Activated naive CD4-positive, alpha-beta T cell treated with anti-CD3 and anti-CD28 coated beads, Interleukin-2, amount 50 U/mL, for 72 hours (primary cell): Measurements from ENCODE around the gene SLC35A3. TPM values are rescaled to one million over a fixed set of nuclear protein-coding genes. Genes with fewer than 3 reads are reported as not detected.
"Not testable (repeated sequence)": the region's sequence is repeated elsewhere in the genome, so short reads cannot be mapped to it uniquely, and the experiment has no call there.

Source experiments
- ATAC-seq, 2 donors: fragments of 150-1000 bp; cut with Tn5 transposase; 2 replicates each; pipeline ENCODE4 v1.10.0; 2021; ENCODE audit warnings: mild to moderate bottlenecking in 2 of 2, moderate library complexity in 2 of 2
- DNase-seq, 2 donors: peaks; one replicate each; pipeline ENCODE4 v3.0.0; 2021 to 2022; ENCODE audit warnings: low spot score in 2 of 2
- H3K27ac Mint-ChIP-seq, 2 donors: one replicate each; pipeline ENCODE4 v1.8.0; 2022; ENCODE audit warnings: mild to moderate bottlenecking in 2 of 2, mixed read lengths in 2 of 2
- H3K36me3 Mint-ChIP-seq, 2 donors: one replicate each; pipeline ENCODE4 v1.8.0; 2022; ENCODE audit warnings: mixed read lengths in 2 of 2
- H3K9me3 Mint-ChIP-seq, 2 donors: one replicate each; pipeline ENCODE4 v1.8.0; 2022; ENCODE audit warnings: mixed read lengths in 2 of 2
- total RNA-seq, 2 donors: library from RNA; stranded (reverse); gene quantifications; one replicate each; pipeline ENCODE4 v1.2.3, GENCODE V29; 2022

SLC35A3 gene
- total RNA-seq, 2 donors from 2014 or later, result 8.8 to 19.7 TPM

DNA sequence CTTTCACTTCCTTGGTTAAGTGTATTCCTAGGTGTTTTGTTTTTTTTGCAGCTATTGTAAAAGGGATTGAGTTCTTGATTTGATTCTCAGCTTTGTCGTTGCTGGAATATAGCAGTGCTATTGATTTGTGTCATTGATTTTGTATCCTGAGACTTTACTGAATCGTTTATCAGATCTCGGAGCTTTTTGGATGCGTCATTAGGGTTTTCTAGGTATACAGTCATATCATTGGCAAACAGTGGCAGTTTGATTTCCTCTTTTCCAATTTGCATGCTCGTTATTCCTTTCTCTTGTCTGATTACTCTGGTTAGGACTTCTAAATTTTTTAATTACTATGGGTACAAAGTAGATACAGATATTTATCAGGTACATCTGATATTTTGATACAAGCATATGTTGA lies 75.4 kb downstream of the SLC35A3 start:
- no peak for DNase-seq
- Mint-ChIP-seq H3K36me3 (peaks cover 0 to 52% of the 10 kb centered on the region in 2 donors), H3K9me3 (peaks cover 0 to 6% of the 10 kb centered on the region in 2 donors), H3K27ac (no peak overlapping the region)
- no peak for ATAC-seq

DNA sequence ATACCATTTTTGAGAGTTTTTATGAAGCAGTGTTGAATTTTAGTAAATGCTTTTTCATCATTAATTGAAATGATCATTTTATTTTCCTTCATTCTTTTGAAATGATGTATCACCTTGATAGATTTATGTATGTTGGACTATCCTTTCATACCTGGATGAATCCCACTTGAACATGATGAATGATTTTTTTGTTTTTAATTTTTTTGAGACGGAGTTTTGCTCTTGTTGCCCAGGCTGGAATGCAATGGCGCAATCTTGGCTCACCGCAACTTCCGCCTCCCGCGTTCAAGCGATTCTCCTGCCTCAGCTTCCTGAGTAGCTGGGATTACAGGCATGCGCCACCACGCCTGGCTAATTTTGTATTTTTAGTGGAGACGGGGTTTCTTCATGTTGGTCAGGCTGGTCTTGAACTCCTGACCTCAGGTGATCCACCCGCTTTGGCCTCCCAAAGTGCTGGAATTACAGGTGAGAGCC lies 77.5 kb downstream of the SLC35A3 start:
- H3K27ac Mint-ChIP-seq, result peak overlapping the region; percentile 46 to 87
- DNase-seq, ATAC-seq, H3K9me3 Mint-ChIP-seq: not testable (repeated sequence)
- peaks cover 0 to 52% of the 10 kb centered on the region in 2 donors for H3K36me3 Mint-ChIP-seq

GRCh38 chr1:100050139-100050538 lies 80.3 kb downstream of the SLC35A3 start:
- Mint-ChIP-seq H3K36me3 (peaks cover 0 to 35% of the 10 kb centered on the region in 2 donors), H3K9me3 (peaks cover 0 to under 1% of the 10 kb centered on the region in 2 donors), H3K27ac (peak overlapping the region; percentile 58 to 83)
- DNase-seq (no peak), ATAC-seq (no peak)

DNA sequence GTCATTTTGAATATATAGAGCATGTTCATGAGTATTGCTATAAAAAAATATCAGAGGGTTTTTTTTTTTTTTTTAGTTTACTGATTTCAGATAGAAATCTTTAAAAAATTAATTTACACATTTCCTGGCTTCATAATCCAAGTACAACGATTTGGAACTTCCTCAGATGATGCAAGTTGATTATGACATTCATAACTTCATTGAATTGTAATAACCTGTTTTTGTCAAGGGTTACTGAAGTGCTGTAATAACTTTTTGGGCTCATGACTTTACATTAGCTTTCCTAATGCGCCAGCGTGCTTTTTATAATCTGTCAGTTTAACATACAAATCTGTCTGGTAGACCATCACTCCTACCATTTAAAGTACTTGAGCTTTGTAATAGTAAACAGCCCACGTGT lies 81.6 kb downstream of the SLC35A3 start:
- Mint-ChIP-seq H3K9me3 (no peaks in the 10 kb centered on the region), H3K27ac (no peak overlapping the region), H3K36me3 (peaks cover 0 to 33% of the 10 kb centered on the region in 2 donors)
- no peak for DNase-seq
- ATAC-seq, result no peak

GRCh38 chr1:100051893-100052292 lies 82.1 kb downstream of the SLC35A3 start:
- no peak for ATAC-seq

GRCh38 chr1:100053119-100053518 lies 83.3 kb downstream of the SLC35A3 start:
- peak overlapping the region in 1 of 2 donors; percentile 69 for H3K27ac Mint-ChIP-seq
- H3K9me3 Mint-ChIP-seq, result no peaks in the 10 kb centered on the region
- ATAC-seq (no peak), DNase-seq (no peak)
- peaks cover 0 to 33% of the 10 kb centered on the region in 2 donors for H3K36me3 Mint-ChIP-seq

More at GRCh38 chr1:100051893-100052292, 82.1 kb downstream of the SLC35A3 start:
- H3K27ac Mint-ChIP-seq, result no peak overlapping the region
- H3K36me3 Mint-ChIP-seq, result peaks cover 0 to 33% of the 10 kb centered on the region in 2 donors
- DNase-seq, result no peak
- no peaks in the 10 kb centered on the region for H3K9me3 Mint-ChIP-seq

DNA sequence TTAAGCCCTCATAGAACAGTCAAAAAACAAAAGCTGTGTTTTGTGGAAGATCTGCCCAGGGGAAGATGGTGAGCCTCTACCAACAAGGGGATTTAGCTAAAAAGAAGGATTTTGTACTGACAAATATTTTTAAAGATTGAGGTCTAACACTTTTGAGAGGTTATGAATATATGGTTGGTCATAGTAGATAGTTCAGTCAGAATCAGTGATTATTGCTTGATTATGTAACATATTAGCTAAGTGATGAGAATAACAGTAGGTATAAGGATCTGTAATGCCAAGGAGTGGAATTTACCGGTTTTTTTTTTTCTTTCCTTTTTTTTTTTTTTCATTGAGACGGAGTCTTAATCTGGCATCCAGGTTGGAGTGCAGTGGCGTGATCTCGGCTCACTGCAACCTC lies 83.9 kb downstream of the SLC35A3 start:
- no peaks in the 10 kb centered on the region for H3K9me3 Mint-ChIP-seq
- ATAC-seq, result no peak
- H3K27ac Mint-ChIP-seq, result peak overlapping the region in 1 of 2 donors; percentile 69
- peaks cover 0 to 28% of the 10 kb centered on the region in 2 donors for H3K36me3 Mint-ChIP-seq
- DNase-seq, result no peak

DNA sequence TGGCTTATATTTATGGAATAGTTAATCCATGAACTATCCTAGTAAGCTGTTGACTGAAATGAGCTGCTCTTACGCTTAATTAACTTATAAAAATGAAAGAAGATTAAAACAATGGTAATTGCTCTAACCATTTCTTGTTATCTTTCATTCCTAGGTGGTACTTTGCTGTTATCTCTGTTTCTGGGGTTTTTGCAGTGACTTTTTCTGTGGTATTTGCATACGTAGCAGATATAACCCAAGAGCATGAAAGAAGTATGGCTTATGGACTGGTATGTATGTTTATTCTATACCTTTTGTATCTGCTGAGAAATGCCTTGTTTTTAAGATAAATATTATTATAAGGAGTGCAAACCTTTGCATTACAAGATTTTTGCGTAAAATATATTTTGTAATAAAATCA lies 91.9 kb downstream of the SLC35A3 start:
- Mint-ChIP-seq H3K9me3 (no peaks in the 10 kb centered on the region), H3K36me3 (peaks cover 0 to 32% of the 10 kb centered on the region in 2 donors), H3K27ac (no peak overlapping the region)
- DNase-seq (no peak), ATAC-seq (no peak)

GRCh38 chr1:100065183-100065968 lies 95.6 kb downstream of the SLC35A3 start:
- no peak for DNase-seq
- no peak for ATAC-seq
- Mint-ChIP-seq H3K27ac (peak overlapping the region; percentile 75 to 95), H3K36me3 (peaks cover 6 to 37% of the 10 kb centered on the region in 2 donors), H3K9me3 (no peaks in the 10 kb centered on the region)

GRCh38 chr1:100065969-100066227 lies 96.1 kb downstream of the SLC35A3 start:
- DNase-seq, result no peak
- no peak for ATAC-seq
- H3K36me3 Mint-ChIP-seq, result peaks cover 6 to 37% of the 10 kb centered on the region in 2 donors
- no peaks in the 10 kb centered on the region for H3K9me3 Mint-ChIP-seq
- peak overlapping the region; percentile 75 to 95 for H3K27ac Mint-ChIP-seq

- no peak for DNase-seq
- ATAC-seq, result no peak
- Mint-ChIP-seq H3K9me3 (no peaks in the 10 kb centered on the region), H3K27ac (peak overlapping the region in 1 of 2 donors; percentile 25), H3K36me3 (peaks cover 6 to 21% of the 10 kb centered on the region in 2 donors)
Measured at GRCh38 chr1:100070201-100070939, 100.6 kb downstream of the SLC35A3 start.

- no peak for ATAC-seq
- peaks cover 6 to 23% of the 10 kb centered on the region in 2 donors for H3K36me3 Mint-ChIP-seq
- H3K9me3 Mint-ChIP-seq, result no peaks in the 10 kb centered on the region
- no peak overlapping the region for H3K27ac Mint-ChIP-seq
- no peak for DNase-seq
Measured at GRCh38 chr1:100073531-100073930, 103.7 kb downstream of the SLC35A3 start.

DNA sequence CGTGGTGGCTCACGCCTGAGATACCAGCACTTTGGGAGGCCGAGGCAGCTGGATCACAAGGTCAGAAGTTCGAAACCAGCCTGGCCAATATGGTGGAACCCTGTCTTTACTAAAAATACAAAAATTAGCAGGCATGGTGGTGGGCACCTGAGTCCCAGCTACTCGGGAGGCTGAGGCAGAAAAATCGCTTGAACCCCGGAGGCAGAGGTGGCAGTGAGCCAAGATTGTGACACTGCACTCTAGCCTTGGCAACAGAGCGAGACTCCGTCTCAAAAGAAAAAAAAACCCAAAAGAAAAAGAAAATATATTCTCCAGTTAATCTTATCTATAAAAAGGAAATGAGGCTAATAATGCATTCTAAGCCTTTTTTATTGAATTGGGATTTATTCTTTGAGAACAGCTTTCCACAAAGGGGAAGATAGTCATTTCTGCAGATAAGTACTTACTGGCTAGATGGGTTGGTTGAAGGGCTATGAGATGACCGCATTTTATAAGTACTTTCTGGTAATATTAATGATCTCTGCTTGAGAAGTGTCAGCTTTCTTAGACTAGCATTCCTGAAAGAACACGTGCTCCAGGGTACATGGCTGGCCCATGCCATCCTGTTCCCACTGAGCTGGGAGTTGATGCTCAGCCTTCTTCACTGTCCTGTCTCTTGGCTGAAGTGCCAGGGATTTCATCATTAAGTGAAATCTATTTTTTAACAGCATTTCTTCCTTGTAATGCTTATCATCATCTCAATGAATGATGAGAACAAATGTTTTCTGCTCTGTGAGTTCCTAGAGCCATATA lies 105.0 kb downstream of the SLC35A3 start:
- no peak for ATAC-seq
- DNase-seq, result no peak
- no peaks in the 10 kb centered on the region for H3K9me3 Mint-ChIP-seq
- peaks cover 5 to 20% of the 10 kb centered on the region in 2 donors for H3K36me3 Mint-ChIP-seq
- H3K27ac Mint-ChIP-seq, result peak overlapping the region; percentile 23 to 61

DNA sequence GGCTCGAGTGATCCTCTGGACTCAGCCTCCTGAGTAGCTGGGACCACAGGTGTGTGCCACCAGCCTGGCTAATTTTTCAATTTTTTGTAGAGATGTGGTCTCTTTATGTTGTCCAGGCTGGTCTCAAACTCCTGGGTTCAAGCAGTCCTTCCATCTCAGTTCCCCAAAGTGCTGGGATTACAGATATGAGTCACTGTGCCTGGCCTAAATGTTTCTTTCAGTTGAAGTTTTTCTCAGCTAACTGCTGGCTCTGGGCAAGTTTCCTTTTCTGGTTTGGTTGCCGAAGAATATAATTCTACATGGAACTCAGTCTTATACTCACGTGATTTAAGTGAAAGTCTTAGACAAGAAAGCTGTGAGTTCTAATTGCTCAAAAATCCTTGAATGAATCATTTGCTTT lies 106.0 kb downstream of the SLC35A3 start:
- peak overlapping the region; percentile 13 to 23 for H3K27ac Mint-ChIP-seq
- ATAC-seq, result no peak
- DNase-seq, result no peak
- H3K36me3 Mint-ChIP-seq, result peaks cover 0 to 20% of the 10 kb centered on the region in 2 donors
- H3K9me3 Mint-ChIP-seq, result no peaks in the 10 kb centered on the region

DNA sequence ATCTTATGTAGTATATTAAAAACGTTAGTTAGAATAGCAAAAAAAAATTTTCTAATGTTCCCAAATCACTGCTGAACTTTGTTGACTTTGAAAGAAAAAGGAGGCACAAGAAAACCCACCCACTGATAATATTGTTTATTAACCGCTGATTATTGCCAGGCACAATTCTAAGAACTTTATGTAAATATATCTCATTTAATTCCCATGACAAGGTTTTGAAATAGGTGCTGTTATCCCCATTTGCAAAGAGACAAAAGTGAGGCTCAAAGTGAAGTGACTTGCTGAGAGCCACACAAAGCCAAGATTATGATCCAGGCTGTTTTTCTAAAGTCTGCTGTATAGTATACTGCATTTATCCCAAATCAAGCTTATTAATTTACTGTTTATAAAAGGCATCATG lies 106.5 kb downstream of the SLC35A3 start:
- peaks cover 0 to 20% of the 10 kb centered on the region in 2 donors for H3K36me3 Mint-ChIP-seq
- no peak for DNase-seq
- no peak for ATAC-seq
- no peaks in the 10 kb centered on the region for H3K9me3 Mint-ChIP-seq
- H3K27ac Mint-ChIP-seq, result no peak overlapping the region

GRCh38 chr1:100076744-100077143 lies 106.9 kb downstream of the SLC35A3 start:
- ATAC-seq (no peak), DNase-seq (no peak)
- Mint-ChIP-seq H3K36me3 (peaks cover 0 to 20% of the 10 kb centered on the region in 2 donors), H3K9me3 (no peaks in the 10 kb centered on the region), H3K27ac (no peak overlapping the region)

DNA sequence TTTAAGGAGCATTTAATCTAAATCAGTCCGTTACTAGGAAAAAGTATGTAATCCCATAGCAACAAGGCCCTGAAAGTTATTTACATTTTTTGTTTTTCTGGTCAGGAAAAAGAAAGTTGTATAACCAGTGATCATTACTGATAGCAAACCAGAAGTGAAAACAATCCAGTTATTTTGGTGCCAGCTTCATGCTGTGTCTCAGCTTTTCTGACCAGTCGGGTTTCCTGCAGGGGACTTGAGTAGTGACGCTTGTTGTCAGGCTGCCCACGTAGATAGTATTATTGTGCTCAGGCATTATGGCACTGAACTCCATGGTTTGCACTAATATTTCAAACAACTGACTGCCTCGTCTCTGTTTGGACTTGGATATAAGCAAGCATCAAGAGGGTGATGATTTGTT lies 107.7 kb downstream of the SLC35A3 start:
- ATAC-seq (no peak), DNase-seq (no peak)
- H3K27ac Mint-ChIP-seq, result no peak overlapping the region
- no peaks in the 10 kb centered on the region for H3K9me3 Mint-ChIP-seq
- H3K36me3 Mint-ChIP-seq, result peaks cover 0 to 20% of the 10 kb centered on the region in 2 donors
